ENCODE measurements around the gene PPP2R3B. TPM values are rescaled to one million over a fixed set of nuclear protein-coding genes. Genes with fewer than 3 reads are reported as not detected.

Gene PPP2R3B
- total and polyA plus RNA-seq, 2 donors (not counting 1 experiment from before 2014, with no cell fraction given) = 43.3 to 47.6 TPM

GRCh38 chrX:340121-340520 is 46.6 kb downstream of the PPP2R3B start:
- no peak overlapping the region for H3K27ac ChIP-seq (ENCODE audit: low read length in 2 of 2)
- Mint-ChIP-seq H3K27me3 (no peaks in the 10 kb centered on the region), H3K4me3 (no peak overlapping the region), H3K4me1 (no peaks in the 10 kb centered on the region), H3K27ac (no peak overlapping the region), H3K9me3 (ENCODE audit: insufficient read depth) (no peaks in the 10 kb centered on the region)
- ChIA-PET CTCF (no interaction called here), POLR2A (no interaction called here)
- H2AFZ ChIP-seq (ENCODE audit: insufficient read depth, low read depth, low read length, poor library complexity, severe bottlenecking) = no peak overlapping the region
- no peaks in the 10 kb centered on the region for H4K20me1 ChIP-seq (ENCODE audit: control insufficient read depth, insufficient read depth, low read length, poor library complexity, severe bottlenecking)
- no peaks in the 10 kb centered on the region for H3K27me3 ChIP-seq (replicated peaks in 1 of 4; ENCODE audit: control extremely low read depth in 1 of 4, control insufficient read depth in 3 of 4, insufficient read depth in 4 of 4, low read length in 3 of 4)
- H3K4me2 ChIP-seq (replicated peaks; ENCODE audit: low read depth, low read length, poor library complexity, severe bottlenecking) = no peak overlapping the region
- H3K36me3 ChIP-seq (replicated peaks in 1 of 2; ENCODE audit: control extremely low read depth in 1 of 2, control insufficient read depth in 1 of 2, extremely low read depth in 1 of 2, insufficient read depth in 2 of 2, low read length in 1 of 2) = peaks cover 0 to 11% of the 10 kb centered on the region in 2 experiments
- no peaks in the 10 kb centered on the region for H3K79me2 ChIP-seq (ENCODE audit: control insufficient read depth, insufficient read depth, low read length)
- intact Hi-C loops (cut with micrococcal nuclease) = no loop called here
- no peak for ATAC-seq (ENCODE audit: low read depth)
- no peak for TF ChIP-seq EZH2 (IDR thresholded peaks at IDR 0.05; ENCODE audit: borderline replicate concordance, insufficient read depth, low read depth, low read length, poor library complexity, severe bottlenecking)
- TF ChIP-seq, protein P1, sequence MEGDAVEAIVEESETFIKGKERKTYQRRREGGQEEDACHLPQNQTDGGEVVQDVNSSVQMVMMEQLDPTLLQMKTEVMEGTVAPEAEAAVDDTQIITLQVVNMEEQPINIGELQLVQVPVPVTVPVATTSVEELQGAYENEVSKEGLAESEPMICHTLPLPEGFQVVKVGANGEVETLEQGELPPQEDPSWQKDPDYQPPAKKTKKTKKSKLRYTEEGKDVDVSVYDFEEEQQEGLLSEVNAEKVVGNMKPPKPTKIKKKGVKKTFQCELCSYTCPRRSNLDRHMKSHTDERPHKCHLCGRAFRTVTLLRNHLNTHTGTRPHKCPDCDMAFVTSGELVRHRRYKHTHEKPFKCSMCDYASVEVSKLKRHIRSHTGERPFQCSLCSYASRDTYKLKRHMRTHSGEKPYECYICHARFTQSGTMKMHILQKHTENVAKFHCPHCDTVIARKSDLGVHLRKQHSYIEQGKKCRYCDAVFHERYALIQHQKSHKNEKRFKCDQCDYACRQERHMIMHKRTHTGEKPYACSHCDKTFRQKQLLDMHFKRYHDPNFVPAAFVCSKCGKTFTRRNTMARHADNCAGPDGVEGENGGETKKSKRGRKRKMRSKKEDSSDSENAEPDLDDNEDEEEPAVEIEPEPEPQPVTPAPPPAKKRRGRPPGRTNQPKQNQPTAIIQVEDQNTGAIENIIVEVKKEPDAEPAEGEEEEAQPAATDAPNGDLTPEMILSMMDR (IDR thresholded peaks at IDR 0.05) = no peak
- H3K4me1 ChIP-seq (ENCODE audit: control insufficient read depth in 2 of 2, insufficient read depth in 2 of 2, low read length in 2 of 2) = no peaks in the 10 kb centered on the region
- DNase-seq = no peak
- H3K4me3 ChIP-seq (ENCODE audit: control extremely low read depth in 1 of 5, extremely low read depth in 1 of 5, insufficient read depth in 1 of 5, low read depth in 2 of 5, low read length in 4 of 5) = no peak overlapping the region
- 100% methylated on average over 1 of the region's 24 CpGs for WGBS (ENCODE audit: insufficient coverage)
- no peak overlapping the region for H3K9ac ChIP-seq (ENCODE audit: low read length)
- H3K9me3 ChIP-seq (ENCODE audit: control extremely low read depth in 1 of 3, control insufficient read depth in 2 of 3, insufficient read depth in 1 of 3, low read length in 2 of 3) = peaks cover 0 to 27% (median 0%) of the 10 kb centered on the region in 3 donors

DNA sequence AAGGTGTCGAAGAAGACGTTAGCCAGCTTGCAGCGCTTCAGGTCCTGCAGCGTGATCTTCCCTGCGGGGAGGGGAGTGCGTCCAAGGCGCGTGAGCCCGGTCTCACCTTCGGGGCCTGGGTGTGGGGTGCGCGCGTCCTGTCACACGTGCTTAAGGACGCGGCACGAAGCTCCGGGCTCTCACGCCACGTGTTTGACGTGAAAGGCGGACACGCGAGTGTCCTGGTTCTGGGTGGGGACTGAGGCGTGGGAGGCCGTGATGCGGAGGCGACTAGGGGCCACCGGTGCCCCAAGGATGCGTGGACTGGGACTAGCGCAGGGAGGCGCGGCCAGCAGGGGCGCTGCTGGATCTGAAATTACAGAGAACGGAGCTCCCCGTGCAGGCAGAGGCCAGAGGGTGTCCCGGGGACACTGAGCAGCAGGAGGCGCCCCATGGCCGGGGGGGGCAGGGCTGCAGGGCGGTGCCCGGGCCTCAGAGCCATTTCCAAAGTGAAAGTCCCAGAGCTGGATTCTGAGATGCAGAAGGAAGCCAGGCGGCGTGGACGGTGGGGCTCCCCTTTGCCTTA is 47.8 kb downstream of the PPP2R3B start:
- ATAC-seq (ENCODE audit: low read depth) (no peak), DNase-seq (no peak)
- Mint-ChIP-seq H3K4me1 (no peaks in the 10 kb centered on the region), H3K27ac (no peak overlapping the region), H3K4me3 (no peak overlapping the region), H3K27me3 (no peaks in the 10 kb centered on the region), H3K9me3 (ENCODE audit: insufficient read depth) (no peaks in the 10 kb centered on the region)
- 96% methylated on average over 39 of the region's 44 CpGs for WGBS (ENCODE audit: insufficient coverage)
- CTCF ChIA-PET = no interaction called here
- Histone ChIP-seq H3K4me3 (ENCODE audit: control extremely low read depth in 1 of 5, extremely low read depth in 1 of 5, insufficient read depth in 1 of 5, low read depth in 2 of 5, low read length in 4 of 5) (no peak overlapping the region), H3K79me2 (ENCODE audit: control insufficient read depth, insufficient read depth, low read length) (no peaks in the 10 kb centered on the region), H3K36me3 (replicated peaks in 1 of 2; ENCODE audit: control extremely low read depth in 1 of 2, control insufficient read depth in 1 of 2, extremely low read depth in 1 of 2, insufficient read depth in 2 of 2, low read length in 1 of 2) (peaks cover 0 to 8% of the 10 kb centered on the region in 2 experiments), H3K4me1 (ENCODE audit: control insufficient read depth in 2 of 2, insufficient read depth in 2 of 2, low read length in 2 of 2) (no peaks in the 10 kb centered on the region), H3K4me2 (replicated peaks; ENCODE audit: low read depth, low read length, poor library complexity, severe bottlenecking) (no peak overlapping the region), H3K9ac (ENCODE audit: low read length) (no peak overlapping the region), H3K27ac (ENCODE audit: low read length in 2 of 2) (no peak overlapping the region), H3K9me3 (ENCODE audit: control extremely low read depth in 1 of 3, control insufficient read depth in 2 of 3, insufficient read depth in 1 of 3, low read length in 2 of 3) (peaks cover 0 to 21% (median 0%) of the 10 kb centered on the region in 3 donors), H4K20me1 (ENCODE audit: control insufficient read depth, insufficient read depth, low read length, poor library complexity, severe bottlenecking) (no peaks in the 10 kb centered on the region), H2AFZ (ENCODE audit: insufficient read depth, low read depth, low read length, poor library complexity, severe bottlenecking) (no peak overlapping the region), H3K27me3 (replicated peaks in 1 of 4; ENCODE audit: control extremely low read depth in 1 of 4, control insufficient read depth in 3 of 4, insufficient read depth in 4 of 4, low read length in 3 of 4) (no peaks in the 10 kb centered on the region)
- POLR2A ChIA-PET = no interaction called here
- TF ChIP-seq EZH2 (IDR thresholded peaks at IDR 0.05; ENCODE audit: borderline replicate concordance, insufficient read depth, low read depth, low read length, poor library complexity, severe bottlenecking) = no peak
- TF ChIP-seq, protein P1 (IDR thresholded peaks at IDR 0.05) = no peak
- intact Hi-C loops (cut with micrococcal nuclease) = no loop called here
